Measurements from ENCODE around the gene PADI1. TPM values are rescaled to one million over a fixed set of nuclear protein-coding genes. Genes with fewer than 3 reads are reported as not detected.
"Not testable (repeated sequence)": the region's sequence is repeated elsewhere in the genome, so short reads cannot be mapped to it uniquely, and the experiment has no call there.

The PADI1 gene
- total RNA-seq, 1 donor from 2014 or later: 40.0 TPM

- no peak for ATAC-seq
These were observed 12.7 kb downstream of the PADI1 start for GRCh38 chr1:17217607-17218006.

GRCh38 chr1:17218939-17219338, 14.0 kb downstream of the PADI1 start:
- no peak for ATAC-seq

- no peak for ATAC-seq
These were observed 15.4 kb downstream of the PADI1 start for GRCh38 chr1:17220287-17220686.

- no peak for ATAC-seq
These were observed 17.6 kb downstream of the PADI1 start for GRCh38 chr1:17222557-17222956.

- no peak for ATAC-seq
These were observed 19.5 kb downstream of the PADI1 start for GRCh38 chr1:17224434-17224833.

- ATAC-seq: no peak
These were observed 20.2 kb downstream of the PADI1 start for GRCh38 chr1:17225140-17225539.

- ATAC-seq: no peak
These were observed 22.5 kb downstream of the PADI1 start for GRCh38 chr1:17227358-17227915.

GRCh38 chr1:17228619-17229018, 23.7 kb downstream of the PADI1 start:
- no peak for ATAC-seq

GRCh38 chr1:17229379-17229778, 24.5 kb downstream of the PADI1 start:
- peak; percentile 47 for ATAC-seq

- no peak for ATAC-seq
These were observed 25.2 kb downstream of the PADI1 start for GRCh38 chr1:17230106-17230505.

- ATAC-seq: no peak
These were observed 25.9 kb downstream of the PADI1 start for GRCh38 chr1:17230671-17231310.

GRCh38 chr1:17232759-17233661, 28.1 kb downstream of the PADI1 start:
- peak; percentile 59 for ATAC-seq

GRCh38 chr1:17233675-17234320, 28.9 kb downstream of the PADI1 start:
- peak; percentile 84 for ATAC-seq

- no peak for ATAC-seq
These were observed 29.5 kb downstream of the PADI1 start for GRCh38 chr1:17234405-17234804.

- no peak for ATAC-seq
These were observed 30.4 kb downstream of the PADI1 start for GRCh38 chr1:17235135-17235885.

GRCh38 chr1:17236779-17237560, 32.0 kb downstream of the PADI1 start:
- peak; percentile 46 for ATAC-seq

GRCh38 chr1:17237561-17237903, 32.6 kb downstream of the PADI1 start:
- no peak for ATAC-seq

GRCh38 chr1:17239420-17239819, 34.5 kb downstream of the PADI1 start:
- ATAC-seq: peak; percentile 3

GRCh38 chr1:17241011-17241779, 36.3 kb downstream of the PADI1 start:
- not testable (repeated sequence) for ATAC-seq

GRCh38 chr1:17241780-17242074, 36.8 kb downstream of the PADI1 start:
- ATAC-seq: not testable (repeated sequence)

- no peak for ATAC-seq
These were observed 38.3 kb downstream of the PADI1 start for GRCh38 chr1:17243274-17243673.

All from esophagus mucosa (tissue), 1 donor.